HepG2 (cell line): ENCODE measurements around the gene PLCB1. TPM values are rescaled to one million over a fixed set of nuclear protein-coding genes. Genes with fewer than 3 reads are reported as not detected.

Experiments
- ARID3A ChIP-seq: IDR thresholded peaks from 2 replicates; pipeline ENCODE4 v1.6.1; 2012; ENCODE audit warnings: low read depth, low read length, improper control_type of control experiment
- YEATS2 ChIP-seq: sonication (generic); formaldehyde crosslinking; IDR thresholded peaks from 2 replicates; pipeline ENCODE4 v1.4.0; 2020; ENCODE audit warnings: missing genetic modification reagents, borderline replicate concordance
- ZMYM2 ChIP-seq: sonication (generic); formaldehyde crosslinking; IDR thresholded peaks from 2 replicates; pipeline ENCODE4 v1.8.0; 2022; ENCODE audit warnings: mild to moderate bottlenecking, missing genetic modification reagents
- ZNF431 ChIP-seq: sonication (generic); formaldehyde crosslinking; IDR thresholded peaks from 2 replicates; pipeline ENCODE4 v1.9.0; 2022; ENCODE audit warnings: missing genetic modification reagents, low read depth, mild to moderate bottlenecking, borderline replicate concordance
- polyA plus RNA-seq, 8 experiments: library from polyadenylated mRNA; depleted of rRNA in 3 of 8; stranded (reverse) in 7 of 8; unstranded in 1 of 8; fragments of >200 nt; fragmentation: Illumina TruSeq in 4 of 8; extraction: Trizol in 4 of 8; gene quantifications; 2 replicates each; pipeline versions ENCODE4 v1.2.1 to v1.2.3, GENCODE V29; 2011 to 2016; ENCODE audit warnings: low read depth in 4 of 8, missing spikeins in 1 of 8, mixed read lengths in 1 of 8; ENCODE audit not compliant: insufficient read depth in 1 of 8
- total RNA-seq, 5 experiments: library from RNA; depleted of rRNA; stranded (reverse); fragments of >200 nt; fragmentation: Illumina TruSeq; extraction: Trizol; gene quantifications; 2 replicates each; pipeline ENCODE4 v1.2.3, GENCODE V29; 2016; ENCODE audit warnings: low read depth in 1 of 5
- TF ChIP-seq, protein P1 (sequence below): sonication (generic); formaldehyde crosslinking; IDR thresholded peaks from 2 replicates; pipeline ENCODE4 v1.9.0; 2021; ENCODE audit warnings: missing genetic modification reagents, borderline replicate concordance
- TF ChIP-seq, protein P2 (sequence below): sonication (generic); formaldehyde crosslinking; IDR thresholded peaks from 2 replicates; pipeline ENCODE4 v1.4.0; 2020; ENCODE audit warnings: missing genetic modification reagents

The PLCB1 gene
- total and polyA plus RNA-seq, 2 of the 13 experiments (the other 11 are each of a cell fraction or from before 2014, with no cell fraction given): 42.4 to 55.9 TPM

DNA sequence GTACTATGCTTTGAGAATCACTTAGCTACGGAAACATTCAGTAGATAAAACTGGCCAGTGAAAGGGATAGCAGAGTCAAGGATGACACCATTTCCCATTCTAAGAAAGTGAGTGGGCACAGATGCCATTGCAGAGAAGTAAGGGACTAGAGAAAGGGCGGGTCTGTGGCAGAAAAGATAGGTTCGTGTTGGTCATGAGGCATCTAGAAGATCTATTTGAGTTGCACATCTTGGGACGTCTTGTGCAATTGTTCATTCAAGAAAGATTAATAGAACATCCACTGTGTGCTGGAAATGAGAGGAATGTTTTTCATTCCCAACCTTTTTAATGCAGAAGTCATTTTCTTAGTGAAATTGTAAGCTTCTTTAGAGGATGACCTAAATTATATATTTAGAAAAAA lies 161.7 kb downstream of the PLCB1 start (continued):
- TF ChIP-seq ZNF431 (CRISPR knock-in tag) (no peak), ARID3A (no peak), YEATS2 (CRISPR knock-in tag) (no peak), ZMYM2 (CRISPR knock-in tag) (no peak)
- TF ChIP-seq, protein P1, sequence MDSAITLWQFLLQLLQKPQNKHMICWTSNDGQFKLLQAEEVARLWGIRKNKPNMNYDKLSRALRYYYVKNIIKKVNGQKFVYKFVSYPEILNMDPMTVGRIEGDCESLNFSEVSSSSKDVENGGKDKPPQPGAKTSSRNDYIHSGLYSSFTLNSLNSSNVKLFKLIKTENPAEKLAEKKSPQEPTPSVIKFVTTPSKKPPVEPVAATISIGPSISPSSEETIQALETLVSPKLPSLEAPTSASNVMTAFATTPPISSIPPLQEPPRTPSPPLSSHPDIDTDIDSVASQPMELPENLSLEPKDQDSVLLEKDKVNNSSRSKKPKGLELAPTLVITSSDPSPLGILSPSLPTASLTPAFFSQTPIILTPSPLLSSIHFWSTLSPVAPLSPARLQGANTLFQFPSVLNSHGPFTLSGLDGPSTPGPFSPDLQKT: no peak
- TF ChIP-seq, protein P2, sequence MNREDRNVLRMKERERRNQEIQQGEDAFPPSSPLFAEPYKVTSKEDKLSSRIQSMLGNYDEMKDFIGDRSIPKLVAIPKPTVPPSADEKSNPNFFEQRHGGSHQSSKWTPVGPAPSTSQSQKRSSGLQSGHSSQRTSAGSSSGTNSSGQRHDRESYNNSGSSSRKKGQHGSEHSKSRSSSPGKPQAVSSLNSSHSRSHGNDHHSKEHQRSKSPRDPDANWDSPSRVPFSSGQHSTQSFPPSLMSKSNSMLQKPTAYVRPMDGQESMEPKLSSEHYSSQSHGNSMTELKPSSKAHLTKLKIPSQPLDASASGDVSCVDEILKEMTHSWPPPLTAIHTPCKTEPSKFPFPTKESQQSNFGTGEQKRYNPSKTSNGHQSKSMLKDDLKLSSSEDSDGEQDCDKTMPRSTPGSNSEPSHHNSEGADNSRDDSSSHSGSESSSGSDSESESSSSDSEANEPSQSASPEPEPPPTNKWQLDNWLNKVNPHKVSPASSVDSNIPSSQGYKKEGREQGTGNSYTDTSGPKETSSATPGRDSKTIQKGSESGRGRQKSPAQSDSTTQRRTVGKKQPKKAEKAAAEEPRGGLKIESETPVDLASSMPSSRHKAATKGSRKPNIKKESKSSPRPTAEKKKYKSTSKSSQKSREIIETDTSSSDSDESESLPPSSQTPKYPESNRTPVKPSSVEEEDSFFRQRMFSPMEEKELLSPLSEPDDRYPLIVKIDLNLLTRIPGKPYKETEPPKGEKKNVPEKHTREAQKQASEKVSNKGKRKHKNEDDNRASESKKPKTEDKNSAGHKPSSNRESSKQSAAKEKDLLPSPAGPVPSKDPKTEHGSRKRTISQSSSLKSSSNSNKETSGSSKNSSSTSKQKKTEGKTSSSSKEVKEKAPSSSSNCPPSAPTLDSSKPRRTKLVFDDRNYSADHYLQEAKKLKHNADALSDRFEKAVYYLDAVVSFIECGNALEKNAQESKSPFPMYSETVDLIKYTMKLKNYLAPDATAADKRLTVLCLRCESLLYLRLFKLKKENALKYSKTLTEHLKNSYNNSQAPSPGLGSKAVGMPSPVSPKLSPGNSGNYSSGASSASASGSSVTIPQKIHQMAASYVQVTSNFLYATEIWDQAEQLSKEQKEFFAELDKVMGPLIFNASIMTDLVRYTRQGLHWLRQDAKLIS (CRISPR knock-in tag): no peak
